Activated CD4-positive, alpha-beta memory T cell treated with anti-CD3 and anti-CD28 coated beads for 36 hours (primary cell): ENCODE measurements around the gene KIF1C. TPM values are rescaled to one million over a fixed set of nuclear protein-coding genes. Genes with fewer than 3 reads are reported as not detected.

Experiments used
- CTCF ChIA-PET: fragments of 350-600 bp; sonication (Branson Sonifier 250); formaldehyde crosslinking; loops from one replicate; lab custom pipeline; 2021; ENCODE audit warnings: antibody characterized with exemption, inconsistent platforms; lab: Charles Lee
- POLR2A ChIA-PET: fragments of 350-600 bp; sonication (Branson Sonifier 250); formaldehyde crosslinking; loops from one replicate; lab custom pipeline; 2021; ENCODE audit warnings: antibody characterized with exemption; lab: Charles Lee
- DNase-seq: peaks from one replicate; pipeline ENCODE4 v3.0.0-alpha.2; 2020
- H3K27ac Mint-ChIP-seq: one replicate; pipeline ENCODE4 v1.8.0; 2021; ENCODE audit warnings: mixed read lengths
- H3K27me3 Mint-ChIP-seq: one replicate; pipeline ENCODE4 v1.8.0; 2021; ENCODE audit warnings: mixed read lengths
- H3K36me3 Mint-ChIP-seq: one replicate; pipeline ENCODE4 v1.8.0; 2021; ENCODE audit warnings: mixed read lengths
- H3K4me1 Mint-ChIP-seq: one replicate; pipeline ENCODE4 v1.8.0; 2021; ENCODE audit warnings: low read depth, mixed read lengths
- H3K4me3 Mint-ChIP-seq: one replicate; pipeline ENCODE4 v1.8.0; 2021; ENCODE audit warnings: mild to moderate bottlenecking, mixed read lengths
- H3K9me3 Mint-ChIP-seq: one replicate; pipeline ENCODE4 v1.8.0; 2021; ENCODE audit warnings: mixed read lengths
- intact Hi-C: fragments of 100-400 bp; cut with micrococcal nuclease; formaldehyde crosslinking; loops from one replicate; pipeline ENCODE4 v1.15.1; 2023
- total RNA-seq, 2 experiments: library from RNA; stranded (reverse); gene quantifications; one replicate each; pipeline ENCODE4 v1.2.3, GENCODE V29; 2021

The KIF1C gene
- 10 to 100 TPM; 43.9 to 48.8 TPM for total RNA-seq

DNA sequence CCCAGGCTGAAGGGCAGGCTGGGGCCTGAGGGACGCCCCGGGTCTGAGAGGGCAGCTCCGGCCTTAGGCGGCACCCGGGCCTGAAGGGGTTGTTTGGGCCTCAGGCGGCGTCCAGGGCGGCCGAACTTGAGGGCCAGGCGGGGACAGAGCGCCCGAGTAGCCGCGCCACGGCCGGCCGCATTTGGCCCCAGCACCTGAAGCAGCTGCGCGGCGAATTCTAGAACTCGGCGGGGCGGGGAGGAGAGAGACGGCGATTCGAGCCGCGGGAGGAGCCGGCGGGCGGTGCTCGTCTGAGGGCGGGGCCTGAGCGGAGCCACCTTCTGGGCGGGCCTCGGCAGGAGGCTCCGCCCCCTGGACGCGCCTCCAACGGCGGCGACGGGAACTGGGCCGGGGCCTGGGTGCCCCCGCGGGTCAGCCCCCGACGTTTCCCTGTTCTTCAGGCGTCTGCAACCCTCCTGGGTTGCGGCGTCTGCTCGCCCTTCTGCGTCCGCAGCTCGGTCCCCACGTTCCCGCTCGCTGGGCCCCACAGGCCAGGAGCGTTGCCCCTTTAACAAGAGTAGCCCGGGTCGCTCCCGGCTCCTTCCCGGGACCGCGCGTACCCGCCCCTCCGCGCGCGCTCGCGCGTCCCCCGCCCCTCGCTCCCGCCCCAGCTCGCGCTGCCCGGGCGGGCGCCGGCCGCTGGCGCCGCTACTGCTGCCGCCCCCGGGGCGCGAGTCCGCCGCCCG, at the start of gene KIF1C, which contains the start of gene INCA1:
Gene KIF1C, plus strand, starts transcription at position 649 of the 725 bp plus-strand sequence. CDS start 2,297 bp downstream, outside the sequence.
Gene INCA1, minus strand, starts transcription at position 221 of the 725 bp plus-strand sequence. CDS start 3,085 bp downstream, outside the sequence.
- Mint-ChIP-seq H3K9me3 (no peaks in the 10 kb centered on the region), H3K4me3 (peak within 1 kb of the TSS; percentile 82), H3K4me1 (peaks cover 20% of the 10 kb centered on the region), H3K27ac (peak within 1 kb of the TSS; percentile 42), H3K27me3 (no peaks in the 10 kb centered on the region), H3K36me3 (peaks cover 7% of the 10 kb centered on the region)
- intact Hi-C loops: loop anchor here (1.0 to 5.0 kb wide), 6 partner anchors 10 to 57 kb away; partner anchors contain the start of genes CAMTA2, RNF167 and SLC25A11
- ChIA-PET POLR2A (interaction anchor here (0.6 to 2.9 kb wide), 8 partner anchors 10 to 80 kb away, joined by 3 to 31 read pairs (median 6); partner anchors contain the start of genes CAMTA2, PFN1, RNF167 and SLC25A11), CTCF (interaction anchor here (0.6 to 1.9 kb wide), 8 partner anchors 9 to 88 kb away, joined by 3 to 8 read pairs (median 4); partner anchors contain the start of gene CAMTA2)
- peak; percentile 93 for DNase-seq

DNA sequence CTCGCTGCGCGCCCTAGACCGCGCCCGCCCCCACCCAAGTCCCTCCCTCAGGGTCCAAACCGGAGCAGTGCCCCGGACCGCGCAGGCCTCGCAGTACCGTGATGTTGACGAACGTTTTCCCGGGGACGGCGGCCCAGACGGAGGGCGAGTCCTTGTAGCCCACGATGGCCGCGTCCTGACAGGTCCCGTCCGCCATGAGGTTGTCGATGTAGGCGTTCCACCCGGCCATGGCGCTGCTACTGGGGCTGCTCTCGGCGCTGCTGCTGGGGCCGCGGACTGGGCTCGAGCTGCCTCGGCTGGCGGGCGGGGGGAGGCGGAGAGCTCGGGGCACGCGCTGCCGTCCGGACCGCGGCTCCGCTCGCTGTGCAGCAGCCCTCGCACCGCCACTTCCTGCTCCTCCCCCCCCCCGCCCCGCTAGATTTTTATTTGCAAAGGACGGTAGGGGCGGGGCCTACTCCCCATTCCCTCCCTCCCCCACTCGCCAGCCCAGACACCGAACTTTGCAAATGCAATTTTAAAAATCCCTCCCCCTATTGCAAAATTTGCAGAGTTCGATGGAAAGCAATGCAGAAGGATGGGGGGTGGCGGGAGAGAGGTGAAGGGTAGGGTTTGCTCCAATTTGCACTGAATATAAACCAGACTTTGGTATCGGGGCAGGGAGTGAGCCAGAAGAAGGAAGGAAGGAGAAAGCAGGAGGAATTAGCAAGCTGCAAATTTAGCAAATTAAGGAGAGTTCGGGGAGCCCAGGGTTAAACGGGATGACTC, 49.4 kb upstream of the KIF1C start, which contains the start of gene PFN1:
Gene PFN1, minus strand, starts transcription at position 365 of the 765 bp plus-strand sequence. Its CDS starts 136 bp downstream, at position 229.
- DNase-seq: peak; percentile 95
- H3K36me3 Mint-ChIP-seq: peaks cover 38% of the 10 kb centered on the region
- ChIA-PET CTCF (interaction anchor here (1.1 kb wide), 1 partner anchor 17 kb away, joined by 3 read pairs; no protein-coding TSS in a partner anchor), POLR2A (interaction anchor here (0.6 to 21.0 kb wide), 7 partner anchors 9 to 49 kb away, joined by 3 to 346 read pairs (median 10); partner anchors contain the start of genes C17orf107, CAMTA2, INCA1 and KIF1C)
- intact Hi-C loops: loop anchor here (1.0 to 10.0 kb wide), 6 partner anchors 8 to 804 kb away; partner anchors contain the start of genes CYB5D2, DERL2, MED11 and MIS12
- H3K4me3 Mint-ChIP-seq: peak within 1 kb of the TSS; percentile 90
- H3K27ac Mint-ChIP-seq: peak within 1 kb of the TSS; percentile 95
- H3K27me3 Mint-ChIP-seq: no peaks in the 10 kb centered on the region
- H3K4me1 Mint-ChIP-seq: peaks cover 44% of the 10 kb centered on the region
- H3K9me3 Mint-ChIP-seq: no peaks in the 10 kb centered on the region

GRCh38 chr17:4948931-4949320, 48.8 kb upstream of the KIF1C start:
- Mint-ChIP-seq H3K9me3 (no peaks in the 10 kb centered on the region), H3K27ac (peak overlapping the region; percentile 95), H3K27me3 (no peaks in the 10 kb centered on the region), H3K4me1 (peaks cover 41% of the 10 kb centered on the region), H3K4me3 (peak overlapping the region; percentile 90), H3K36me3 (peaks cover 36% of the 10 kb centered on the region)
- ChIA-PET POLR2A (interaction anchor here (0.6 to 21.0 kb wide), 6 partner anchors 10 to 49 kb away, joined by 3 to 346 read pairs (median 12); partner anchors contain the start of genes C17orf107, CAMTA2, RNF167 and SLC25A11), CTCF (interaction anchor here (1.1 kb wide), 1 partner anchor 17 kb away, joined by 3 read pairs; no protein-coding TSS in a partner anchor)
- DNase-seq: peak; percentile 85
- intact Hi-C loops: loop anchor here (1.0 to 10.0 kb wide), 7 partner anchors 9 to 804 kb away; partner anchors contain the start of genes CYB5D2, DERL2, INCA1 and KIF1C

DNA sequence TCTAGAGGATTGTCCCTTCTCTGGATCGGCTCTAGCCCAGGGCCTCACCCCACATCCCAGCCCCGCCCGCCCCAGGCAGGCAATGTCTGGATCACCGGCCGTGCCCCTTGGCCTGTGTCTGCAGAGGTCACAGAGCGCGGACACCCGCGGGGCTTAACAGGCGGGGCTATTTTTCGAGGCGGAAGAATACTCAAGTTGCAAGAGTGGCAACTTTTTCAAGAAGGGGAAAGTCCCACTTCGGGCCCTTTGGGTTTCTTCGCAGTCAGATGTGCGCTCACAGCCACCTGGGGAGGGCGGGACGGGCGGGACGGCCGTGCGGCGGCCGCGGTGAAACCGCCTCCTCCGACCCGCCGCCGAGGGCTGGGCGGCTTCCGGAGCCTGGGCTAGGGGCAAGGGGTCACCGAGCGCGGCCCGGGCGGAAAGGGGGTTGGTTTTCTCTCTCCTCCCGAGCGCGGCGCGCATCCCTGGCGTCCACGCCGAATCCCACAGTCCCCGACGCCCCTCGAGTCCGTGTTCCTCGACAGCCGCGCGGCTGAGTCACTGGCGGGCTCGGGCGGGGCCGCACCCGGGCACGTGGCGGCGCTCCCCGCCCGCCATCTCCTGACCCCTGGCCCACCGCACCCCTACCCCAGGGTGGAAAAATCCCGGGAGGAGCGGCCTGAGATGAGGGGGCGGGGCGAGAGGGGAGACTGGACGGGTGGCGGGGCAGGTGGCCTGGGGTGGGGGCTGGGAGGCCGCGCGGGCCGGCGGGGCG, 48.3 kb upstream of the KIF1C start:
- intact Hi-C loops: loop anchor here (1.0 to 10.0 kb wide), 5 partner anchors 48 to 805 kb away; partner anchors contain the start of genes CYB5D2, DERL2, INCA1 and KIF1C
- Mint-ChIP-seq H3K27me3 (no peaks in the 10 kb centered on the region), H3K36me3 (peaks cover 31% of the 10 kb centered on the region), H3K4me3 (peak overlapping the region; percentile 90), H3K9me3 (no peaks in the 10 kb centered on the region), H3K27ac (peak overlapping the region; percentile 95), H3K4me1 (peaks cover 36% of the 10 kb centered on the region)
- peak; percentile 85 for DNase-seq
- CTCF ChIA-PET: interaction anchor here (1.0 to 1.1 kb wide), 2 partner anchors 16 to 18 kb away, joined by 3 read pairs; no protein-coding TSS in a partner anchor
- POLR2A ChIA-PET: interaction anchor here (0.5 to 21.0 kb wide), 7 partner anchors 10 to 50 kb away, joined by 3 to 346 read pairs (median 3); partner anchors contain the start of genes C17orf107, RNF167, SLC25A11 and SPAG7

DNA sequence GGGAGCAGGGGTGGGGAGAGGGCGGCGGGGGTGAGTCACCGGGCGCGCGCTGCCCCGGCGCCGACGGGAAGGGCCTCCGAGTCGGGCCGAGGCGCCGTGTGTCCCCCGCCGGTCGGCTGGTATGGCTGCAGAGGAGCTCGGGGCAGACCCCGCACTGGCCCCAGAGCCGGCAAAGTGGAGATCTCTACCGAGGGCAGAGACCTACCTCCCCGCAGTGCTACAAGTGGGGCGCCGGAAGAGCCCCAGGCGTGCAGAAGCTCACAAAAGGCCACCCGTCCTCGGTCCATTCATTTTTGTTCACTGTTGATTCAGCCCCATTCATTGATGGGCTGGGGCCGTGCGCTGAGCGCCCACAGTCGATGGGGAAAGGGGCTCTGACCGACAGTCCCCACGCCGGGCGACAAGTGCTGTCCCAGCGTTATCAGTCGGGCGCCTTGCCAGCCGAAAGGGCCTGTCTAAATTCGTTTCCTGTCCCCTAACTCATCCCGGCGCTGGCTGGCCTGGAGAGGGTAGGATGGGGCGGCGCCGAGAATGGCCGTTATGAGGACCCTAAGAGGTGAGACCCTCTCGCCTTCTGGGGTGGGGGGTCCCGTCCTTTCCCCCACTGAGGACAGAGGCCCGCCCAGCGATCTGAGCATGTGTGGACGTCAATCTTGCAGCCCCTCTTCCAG, 47.5 kb upstream of the KIF1C start:
- Mint-ChIP-seq H3K9me3 (no peaks in the 10 kb centered on the region), H3K4me1 (peaks cover 29% of the 10 kb centered on the region), H3K4me3 (peak overlapping the region; percentile 88), H3K27me3 (no peaks in the 10 kb centered on the region), H3K36me3 (peaks cover 24% of the 10 kb centered on the region), H3K27ac (peak overlapping the region; percentile 97)
- CTCF ChIA-PET: interaction anchor here (0.6 to 1.0 kb wide), 2 partner anchors 17 to 112 kb away, joined by 3 read pairs; no protein-coding TSS in a partner anchor
- intact Hi-C loops: no loop called here
- peak; percentile 58 for DNase-seq
- POLR2A ChIA-PET: interaction anchor here (0.5 to 21.0 kb wide), 7 partner anchors 9 to 104 kb away, joined by 3 to 346 read pairs (median 3); partner anchors contain the start of genes C17orf107, RNF167, SLC25A11 and SPAG7

GRCh38 chr17:4950746-4951204, 47.0 kb upstream of the KIF1C start, which contains the start of gene ENO3:
ENO3 (plus strand) TSS chr17:4951119; CDS start chr17:4951830, 711 bp downstream.
- intact Hi-C loops: no loop called here
- CTCF ChIA-PET: interaction anchor here (0.6 to 1.6 kb wide), 3 partner anchors 16 to 112 kb away, joined by 3 read pairs; partner anchors contain the start of gene SPAG7
- POLR2A ChIA-PET: interaction anchor here (0.5 to 21.0 kb wide), 7 partner anchors 9 to 104 kb away, joined by 3 to 346 read pairs (median 3); partner anchors contain the start of genes C17orf107, RNF167, SLC25A11 and SPAG7
- H3K27me3 Mint-ChIP-seq: no peaks in the 10 kb centered on the region
- H3K4me1 Mint-ChIP-seq: peaks cover 23% of the 10 kb centered on the region
- peak within 1 kb of the TSS; percentile 97 for H3K27ac Mint-ChIP-seq
- H3K36me3 Mint-ChIP-seq: peaks cover 19% of the 10 kb centered on the region
- no peak for DNase-seq
- peak within 1 kb of the TSS; percentile 88 for H3K4me3 Mint-ChIP-seq
- no peaks in the 10 kb centered on the region for H3K9me3 Mint-ChIP-seq

DNA sequence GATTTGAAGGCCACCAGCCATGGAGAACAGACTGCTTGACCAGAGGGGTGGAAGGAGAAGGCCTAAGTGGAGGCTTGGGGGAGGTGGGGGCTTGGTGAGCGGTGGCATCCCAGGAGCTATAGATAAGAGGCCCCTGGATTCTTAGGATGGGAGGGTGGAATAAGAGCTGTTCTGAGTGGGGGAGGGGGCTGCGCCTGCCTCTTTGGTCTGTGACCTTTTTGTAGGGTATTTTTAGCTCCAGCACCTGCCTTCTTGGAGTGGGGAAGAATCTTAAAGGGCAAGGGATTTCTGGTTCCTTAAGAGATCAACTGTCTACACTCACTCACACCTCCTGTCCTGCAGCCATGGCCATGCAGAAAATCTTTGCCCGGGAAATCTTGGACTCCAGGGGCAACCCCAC, 46.3 kb upstream of the KIF1C start:
- H3K27me3 Mint-ChIP-seq: no peaks in the 10 kb centered on the region
- H3K27ac Mint-ChIP-seq: peak overlapping the region; percentile 97
- peaks cover 23% of the 10 kb centered on the region for H3K4me1 Mint-ChIP-seq
- no peak for DNase-seq
- H3K4me3 Mint-ChIP-seq: peak overlapping the region; percentile 88
- POLR2A ChIA-PET: interaction anchor here (1.2 to 21.0 kb wide), 3 partner anchors 12 to 43 kb away, joined by 3 to 346 read pairs (median 64); partner anchors contain the start of genes RNF167, SLC25A11 and SPAG7
- CTCF ChIA-PET: interaction anchor here (0.7 to 2.3 kb wide), 3 partner anchors 11 to 110 kb away, joined by 3 to 6 read pairs (median 3); partner anchors contain the start of genes RNF167, SLC25A11 and SPAG7
- H3K36me3 Mint-ChIP-seq: peaks cover 12% of the 10 kb centered on the region
- intact Hi-C loops: no loop called here
- H3K9me3 Mint-ChIP-seq: no peaks in the 10 kb centered on the region

GRCh38 chr17:4953451-4953961, 44.2 kb upstream of the KIF1C start:
- Mint-ChIP-seq H3K36me3 (no peaks in the 10 kb centered on the region), H3K4me1 (peaks cover 21% of the 10 kb centered on the region), H3K4me3 (no peak overlapping the region), H3K27me3 (no peaks in the 10 kb centered on the region), H3K9me3 (no peaks in the 10 kb centered on the region), H3K27ac (no peak overlapping the region)
- POLR2A ChIA-PET: interaction anchor here (0.8 to 21.0 kb wide), 3 partner anchors 9 to 13 kb away, joined by 3 to 346 read pairs (median 3); partner anchors contain the start of gene SPAG7
- intact Hi-C loops: no loop called here
- CTCF ChIA-PET: interaction anchor here (1.3 to 2.3 kb wide), 2 partner anchors 27 to 108 kb away, joined by 3 to 6 read pairs; no protein-coding TSS in a partner anchor
- DNase-seq: no peak

DNA sequence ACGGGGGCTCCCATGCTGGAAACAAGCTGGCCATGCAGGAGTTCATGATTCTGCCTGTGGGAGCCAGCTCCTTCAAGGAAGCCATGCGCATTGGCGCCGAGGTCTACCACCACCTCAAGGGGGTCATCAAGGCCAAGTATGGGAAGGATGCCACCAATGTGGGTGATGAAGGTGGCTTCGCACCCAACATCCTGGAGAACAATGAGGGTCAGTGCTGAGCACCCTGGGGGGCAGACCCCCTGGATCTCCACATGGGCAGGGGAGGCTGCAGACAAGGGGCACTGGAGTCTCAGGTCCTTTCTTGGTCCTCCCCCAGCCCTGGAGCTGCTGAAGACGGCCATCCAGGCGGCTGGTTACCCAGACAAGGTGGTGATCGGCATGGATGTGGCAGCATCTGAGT, 42.7 kb upstream of the KIF1C start:
- DNase-seq: no peak
- Mint-ChIP-seq H3K4me1 (peaks cover 21% of the 10 kb centered on the region), H3K27ac (no peak overlapping the region), H3K4me3 (no peak overlapping the region), H3K27me3 (no peaks in the 10 kb centered on the region), H3K9me3 (no peaks in the 10 kb centered on the region), H3K36me3 (peaks cover 2% of the 10 kb centered on the region)
- intact Hi-C loops: no loop called here
- CTCF ChIA-PET: interaction anchor here (0.6 to 1.3 kb wide), 4 partner anchors 15 to 199 kb away, joined by 3 to 4 read pairs (median 3); no protein-coding TSS in a partner anchor
- POLR2A ChIA-PET: interaction anchor here (0.6 to 21.0 kb wide), 2 partner anchors 11 to 812 kb away, joined by 3 to 346 read pairs; partner anchors contain the start of gene SPAG7
